OCI-LY7 (cell line): ENCODE data around the gene GOLGA5. TPM values are rescaled to one million over a fixed set of nuclear protein-coding genes. Genes with fewer than 3 reads are reported as not detected.

Source experiments
- BruUV-seq: library from RNA; stranded (reverse); fragments of 400-500 nt; replicated peaks from 2 replicates; lab custom pipeline; 2021; lab: Mats Ljungman, UMichigan
- CTCF ChIA-PET: fragments of 300-600 bp; sonication (Branson Sonifier 250); formaldehyde crosslinking; loops from one replicate; lab custom pipeline; 2022; ENCODE audit warnings: antibody characterized with exemption; ENCODE audit not compliant: unreplicated experiment; lab: Charles Lee
- POLR2A ChIA-PET: fragments of 300-600 bp; sonication (Branson Sonifier 250); formaldehyde crosslinking; loops from one replicate; lab custom pipeline; 2022; ENCODE audit warnings: antibody characterized with exemption; lab: Charles Lee
- DNase-seq: peaks from one replicate; pipeline ENCODE4 v3.0.0-alpha.2; 2015; ENCODE audit warnings: low spot score
- H2AFZ ChIP-seq: fragments of 200-600 bp; sonication (generic), shearing (Covaris generic); 2 replicates; pipeline ENCODE4 v1.6.1; 2014; ENCODE audit warnings: mild to moderate bottlenecking, antibody characterized with exemption, low read length, moderate library complexity
- H3K27ac ChIP-seq: fragments of 200-600 bp; sonication (generic); 2 replicates; pipeline ENCODE4 v1.5.1; 2014; ENCODE audit warnings: mixed run types, low read depth, mild to moderate bottlenecking, moderate library complexity, low read length, inconsistent platforms; ENCODE audit not compliant: poor library complexity, severe bottlenecking
- H3K36me3 ChIP-seq: fragments of 200-600 bp; sonication (generic); 2 replicates; pipeline ENCODE4 v1.6.1; 2014; ENCODE audit warnings: mild to moderate bottlenecking, antibody characterized with exemption, low read length, moderate library complexity, mixed read lengths; ENCODE audit not compliant: insufficient read depth
- H3K4me1 ChIP-seq: fragments of 200-600 bp; sonication (generic); 2 replicates; pipeline ENCODE4 v1.5.1; 2014; ENCODE audit warnings: mild to moderate bottlenecking, low read length; ENCODE audit not compliant: insufficient read depth, poor library complexity, severe bottlenecking
- H3K4me2 ChIP-seq: fragments of 200-600 bp; sonication (generic); 2 replicates; pipeline ENCODE4 v1.6.1; 2014; ENCODE audit warnings: mild to moderate bottlenecking, low read length
- H3K4me3 ChIP-seq: fragments of 200-600 bp; sonication (generic); 2 replicates; pipeline ENCODE4 v1.5.1; 2014; ENCODE audit warnings: mild to moderate bottlenecking, low read depth, low read length; ENCODE audit not compliant: poor library complexity, severe bottlenecking
- H3K79me2 ChIP-seq: fragments of 200-600 bp; sonication (generic); 2 replicates; pipeline ENCODE4 v1.6.1; 2016; ENCODE audit warnings: low read depth, mild to moderate bottlenecking, low read length, moderate library complexity, mixed read lengths; ENCODE audit not compliant: insufficient read depth
- H3K9me2 ChIP-seq: fragments of 200-600 bp; sonication (generic); 2 replicates; pipeline ENCODE4 v1.6.1; 2016; ENCODE audit warnings: mild to moderate bottlenecking, low read length, mixed read lengths; ENCODE audit not compliant: insufficient read depth
- H3K9me3 ChIP-seq: fragments of 200-600 bp; sonication (generic); 2 replicates; pipeline ENCODE4 v1.6.1; 2014; ENCODE audit warnings: mild to moderate bottlenecking, mixed run types, low read length, mixed read lengths
- H4K20me1 ChIP-seq: fragments of 200-600 bp; sonication (generic); 2 replicates; pipeline ENCODE4 v1.6.1; 2014; ENCODE audit warnings: mild to moderate bottlenecking, antibody characterized with exemption, low read length, moderate library complexity, mixed read lengths; ENCODE audit not compliant: insufficient read depth
- CTCF ChIP-seq: fragments of 200-600 bp; sonication (generic); conservative IDR thresholded peaks from 2 replicates; pipeline ENCODE4 v1.5.1; 2014; ENCODE audit warnings: mild to moderate bottlenecking, antibody characterized with exemption, low read length, moderate library complexity, mixed read lengths
- EZH2phosphoT487 ChIP-seq: fragments of 200-600 bp; sonication (generic); IDR thresholded peaks from 2 replicates; pipeline ENCODE4 v1.6.1; 2018; ENCODE audit warnings: low read depth, borderline replicate concordance, mild to moderate bottlenecking, mixed run types, antibody characterized with exemption, low read length, moderate library complexity, mixed read lengths
- intact Hi-C: fragments of 100-400 bp; cut with micrococcal nuclease; formaldehyde crosslinking; loops from one replicate; pipeline ENCODE4 v1.10.0; 2022; ENCODE audit not compliant: unreplicated experiment
- total RNA-seq, 2 experiments: library from RNA; depleted of rRNA in 1 of 2; stranded (reverse); fragments of >200 nt in 1 of 2; shearing (Covaris generic) in 1 of 2; gene quantifications; 2 replicates each; pipeline ENCODE4 v1.2.3, GENCODE V29; 2014 to 2022

Gene GOLGA5
- total RNA-seq, 2 experiments from 2014 or later = 13.3 to 19.8 TPM

- no peak overlapping the region for H3K4me3 ChIP-seq
- H3K36me3 ChIP-seq = no peaks in the 10 kb centered on the region
- no peaks in the 10 kb centered on the region for H4K20me1 ChIP-seq
- H3K4me1 ChIP-seq = no peaks in the 10 kb centered on the region
- no peak overlapping the region for H3K27ac ChIP-seq
- H3K4me2 ChIP-seq = no peak overlapping the region
- TF ChIP-seq CTCF = no peak
- no peak for TF ChIP-seq EZH2phosphoT487
- intact Hi-C loops = no loop called here
- CTCF ChIA-PET = no interaction called here
- no peak overlapping the region for H2AFZ ChIP-seq
- POLR2A ChIA-PET = no interaction called here
- no peaks in the 10 kb centered on the region for H3K79me2 ChIP-seq
- H3K9me3 ChIP-seq = no peaks in the 10 kb centered on the region
- no peak for DNase-seq
- no TSS peak for BruUV-seq
- no peaks in the 10 kb centered on the region for H3K9me2 ChIP-seq
These were observed 92.2 kb downstream of the GOLGA5 start for GRCh38 chr14:92886337-92886736.

GRCh38 chr14:92887157-92887556 lies 93.1 kb downstream of the GOLGA5 start:
- Histone ChIP-seq H3K4me3 (no peak overlapping the region), H3K4me2 (no peak overlapping the region), H2AFZ (no peak overlapping the region), H4K20me1 (no peaks in the 10 kb centered on the region), H3K9me2 (no peaks in the 10 kb centered on the region), H3K36me3 (no peaks in the 10 kb centered on the region), H3K4me1 (no peaks in the 10 kb centered on the region), H3K9me3 (no peaks in the 10 kb centered on the region), H3K27ac (no peak overlapping the region), H3K79me2 (no peaks in the 10 kb centered on the region)
- DNase-seq = no peak
- no TSS peak for BruUV-seq
- POLR2A ChIA-PET = interaction anchor here (0.6 kb wide), 1 partner anchor 590 kb away, joined by 3 read pairs; no protein-coding TSS in a partner anchor
- intact Hi-C loops = no loop called here
- TF ChIP-seq EZH2phosphoT487 (no peak), CTCF (no peak)
- CTCF ChIA-PET = no interaction called here

- H3K9me2 ChIP-seq = no peaks in the 10 kb centered on the region
- BruUV-seq = no TSS peak
- ChIA-PET POLR2A (no interaction called here), CTCF (no interaction called here)
- no peaks in the 10 kb centered on the region for H3K79me2 ChIP-seq
- no peak for DNase-seq
- no peaks in the 10 kb centered on the region for H3K9me3 ChIP-seq
- H3K4me2 ChIP-seq = no peak overlapping the region
- no peaks in the 10 kb centered on the region for H3K4me1 ChIP-seq
- H3K36me3 ChIP-seq = no peaks in the 10 kb centered on the region
- H2AFZ ChIP-seq = no peak overlapping the region
- H3K27ac ChIP-seq = no peak overlapping the region
- no peak for TF ChIP-seq CTCF
- TF ChIP-seq EZH2phosphoT487 = no peak
- intact Hi-C loops = no loop called here
- H4K20me1 ChIP-seq = no peaks in the 10 kb centered on the region
- no peak overlapping the region for H3K4me3 ChIP-seq
These were observed 94.8 kb downstream of the GOLGA5 start for GRCh38 chr14:92888896-92889295.

Other genes starting within 250 kb of the GOLGA5 start
- gene LGMN, start 45.7 kb upstream of the GOLGA5 start, total RNA-seq (2014; rRNA removed; shearing (Covaris generic)) = 24.8 and 27.7 TPM in 2 replicates
- 22.1 and 26.1 TPM in 2 replicates for gene LGMN, start 45.7 kb upstream of the GOLGA5 start, total RNA-seq (2022)
- gene CHGA, start 128.8 kb downstream of the GOLGA5 start, total RNA-seq (2014; rRNA removed; shearing (Covaris generic)) = not detected in 2 replicates
- 0.57 TPM in 1 of 2 replicates, not detected in the other for gene CHGA, start 128.8 kb downstream of the GOLGA5 start, total RNA-seq (2022)